Superior temporal gyrus (tissue), 1 donor: ENCODE results near the gene TTLL5.

Experiments
- DNase-seq: peaks from one replicate; pipeline ENCODE4 v3.0.0-alpha.2; 2016; ENCODE audit errors: extremely low spot score

TTLL5 gene

GRCh38 chr14:75960231-75960630 lies 299.2 kb downstream of the TTLL5 start:
- DNase-seq: no peak

- DNase-seq: no peak
Measured at GRCh38 chr14:75961662-75962061, 300.6 kb downstream of the TTLL5 start.

GRCh38 chr14:75967866-75968265 lies 306.8 kb downstream of the TTLL5 start:
- DNase-seq: no peak

GRCh38 chr14:75968456-75968855 lies 307.4 kb downstream of the TTLL5 start:
- no peak for DNase-seq

GRCh38 chr14:75969126-75969525 lies 308.1 kb downstream of the TTLL5 start:
- DNase-seq: no peak

- no peak for DNase-seq
Measured at GRCh38 chr14:75969891-75970290, 308.8 kb downstream of the TTLL5 start.

GRCh38 chr14:75970989-75971388 lies 309.9 kb downstream of the TTLL5 start:
- no peak for DNase-seq

- no peak for DNase-seq
Measured at GRCh38 chr14:75971509-75971908, 310.5 kb downstream of the TTLL5 start.

- DNase-seq: no peak
Measured at GRCh38 chr14:75972801-75973421, 311.9 kb downstream of the TTLL5 start.

GRCh38 chr14:75976826-75977581 lies 316.0 kb downstream of the TTLL5 start:
- peak; percentile 45 for DNase-seq

- no peak for DNase-seq
Measured at GRCh38 chr14:75977582-75977943, 316.5 kb downstream of the TTLL5 start.

- no peak for DNase-seq
Measured at GRCh38 chr14:75978249-75978731, 317.2 kb downstream of the TTLL5 start.

GRCh38 chr14:75979071-75979571 lies 318.1 kb downstream of the TTLL5 start:
- DNase-seq: peak; percentile 57

- DNase-seq: peak; percentile 75
Measured at GRCh38 chr14:75979648-75980565, 318.9 kb downstream of the TTLL5 start.

GRCh38 chr14:75980856-75981255 lies 319.8 kb downstream of the TTLL5 start:
- DNase-seq: no peak

- DNase-seq: peak; percentile 81
Measured at GRCh38 chr14:75981426-75982265, 320.6 kb downstream of the TTLL5 start, which contains the start of gene TGFB3. Gene TGFB3 (minus strand): TSS chr14:75981995. CDS start chr14:75980893, 1,102 bp downstream.

- peak; percentile 94 for DNase-seq
Measured at GRCh38 chr14:75982266-75983018, 321.4 kb downstream of the TTLL5 start.

- no peak for DNase-seq
Measured at GRCh38 chr14:75983019-75983358, 321.9 kb downstream of the TTLL5 start.

- no peak for DNase-seq
Measured at GRCh38 chr14:75984674-75985073, 323.6 kb downstream of the TTLL5 start.
